Activated CD4-positive, alpha-beta T cell treated with anti-CD3 and anti-CD28 coated beads, Interleukin-2, amount 50 U/mL, for 16 hours (primary cell): Measurements from ENCODE around the gene USP31.

Source experiments
- DNase-seq: peaks from one replicate; pipeline ENCODE4 v3.0.0-alpha.2; 2020

USP31 gene, protein sequence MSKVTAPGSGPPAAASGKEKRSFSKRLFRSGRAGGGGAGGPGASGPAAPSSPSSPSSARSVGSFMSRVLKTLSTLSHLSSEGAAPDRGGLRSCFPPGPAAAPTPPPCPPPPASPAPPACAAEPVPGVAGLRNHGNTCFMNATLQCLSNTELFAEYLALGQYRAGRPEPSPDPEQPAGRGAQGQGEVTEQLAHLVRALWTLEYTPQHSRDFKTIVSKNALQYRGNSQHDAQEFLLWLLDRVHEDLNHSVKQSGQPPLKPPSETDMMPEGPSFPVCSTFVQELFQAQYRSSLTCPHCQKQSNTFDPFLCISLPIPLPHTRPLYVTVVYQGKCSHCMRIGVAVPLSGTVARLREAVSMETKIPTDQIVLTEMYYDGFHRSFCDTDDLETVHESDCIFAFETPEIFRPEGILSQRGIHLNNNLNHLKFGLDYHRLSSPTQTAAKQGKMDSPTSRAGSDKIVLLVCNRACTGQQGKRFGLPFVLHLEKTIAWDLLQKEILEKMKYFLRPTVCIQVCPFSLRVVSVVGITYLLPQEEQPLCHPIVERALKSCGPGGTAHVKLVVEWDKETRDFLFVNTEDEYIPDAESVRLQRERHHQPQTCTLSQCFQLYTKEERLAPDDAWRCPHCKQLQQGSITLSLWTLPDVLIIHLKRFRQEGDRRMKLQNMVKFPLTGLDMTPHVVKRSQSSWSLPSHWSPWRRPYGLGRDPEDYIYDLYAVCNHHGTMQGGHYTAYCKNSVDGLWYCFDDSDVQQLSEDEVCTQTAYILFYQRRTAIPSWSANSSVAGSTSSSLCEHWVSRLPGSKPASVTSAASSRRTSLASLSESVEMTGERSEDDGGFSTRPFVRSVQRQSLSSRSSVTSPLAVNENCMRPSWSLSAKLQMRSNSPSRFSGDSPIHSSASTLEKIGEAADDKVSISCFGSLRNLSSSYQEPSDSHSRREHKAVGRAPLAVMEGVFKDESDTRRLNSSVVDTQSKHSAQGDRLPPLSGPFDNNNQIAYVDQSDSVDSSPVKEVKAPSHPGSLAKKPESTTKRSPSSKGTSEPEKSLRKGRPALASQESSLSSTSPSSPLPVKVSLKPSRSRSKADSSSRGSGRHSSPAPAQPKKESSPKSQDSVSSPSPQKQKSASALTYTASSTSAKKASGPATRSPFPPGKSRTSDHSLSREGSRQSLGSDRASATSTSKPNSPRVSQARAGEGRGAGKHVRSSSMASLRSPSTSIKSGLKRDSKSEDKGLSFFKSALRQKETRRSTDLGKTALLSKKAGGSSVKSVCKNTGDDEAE (N-terminal part only)

GRCh38 chr16:23149267-23149992, at the start of gene USP31:
Gene USP31 (minus strand): TSS chr16:23149452. CDS start chr16:23149270, 182 bp downstream.
- DNase-seq, result peak; percentile 95

- DNase-seq, result no peak
Observed at GRCh38 chr16:23196539-23196938, 47.3 kb upstream of the USP31 start.

DNA sequence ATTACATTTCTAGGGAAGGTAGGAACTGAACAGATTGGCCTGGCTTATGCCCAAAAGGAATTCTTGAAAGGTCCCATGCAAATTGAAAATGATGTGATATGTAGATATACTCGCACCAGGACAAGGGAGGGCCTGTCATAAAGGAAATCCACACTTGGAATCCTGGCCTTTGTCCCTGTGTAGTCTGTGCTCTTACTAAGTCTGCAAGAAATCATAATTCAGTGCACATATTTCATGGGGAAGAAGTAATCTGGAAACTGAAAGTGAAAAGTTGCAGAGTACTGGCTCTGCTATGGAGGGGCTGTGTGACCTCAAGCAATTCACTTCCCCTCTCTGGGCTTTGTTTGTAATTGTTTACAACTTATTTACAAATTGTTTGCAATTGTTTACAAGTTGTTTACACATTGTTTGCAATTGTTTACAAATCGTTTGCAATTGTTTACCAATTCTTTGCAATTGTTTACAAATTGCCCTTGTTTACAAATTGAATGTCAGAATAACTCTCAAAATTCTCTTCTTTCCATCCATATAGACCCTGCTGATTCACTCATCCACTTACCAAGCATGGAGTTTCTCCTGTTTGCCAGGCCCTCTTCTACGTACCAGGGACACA, 46.2 kb upstream of the USP31 start:
- peak; percentile 18 for DNase-seq

DNA sequence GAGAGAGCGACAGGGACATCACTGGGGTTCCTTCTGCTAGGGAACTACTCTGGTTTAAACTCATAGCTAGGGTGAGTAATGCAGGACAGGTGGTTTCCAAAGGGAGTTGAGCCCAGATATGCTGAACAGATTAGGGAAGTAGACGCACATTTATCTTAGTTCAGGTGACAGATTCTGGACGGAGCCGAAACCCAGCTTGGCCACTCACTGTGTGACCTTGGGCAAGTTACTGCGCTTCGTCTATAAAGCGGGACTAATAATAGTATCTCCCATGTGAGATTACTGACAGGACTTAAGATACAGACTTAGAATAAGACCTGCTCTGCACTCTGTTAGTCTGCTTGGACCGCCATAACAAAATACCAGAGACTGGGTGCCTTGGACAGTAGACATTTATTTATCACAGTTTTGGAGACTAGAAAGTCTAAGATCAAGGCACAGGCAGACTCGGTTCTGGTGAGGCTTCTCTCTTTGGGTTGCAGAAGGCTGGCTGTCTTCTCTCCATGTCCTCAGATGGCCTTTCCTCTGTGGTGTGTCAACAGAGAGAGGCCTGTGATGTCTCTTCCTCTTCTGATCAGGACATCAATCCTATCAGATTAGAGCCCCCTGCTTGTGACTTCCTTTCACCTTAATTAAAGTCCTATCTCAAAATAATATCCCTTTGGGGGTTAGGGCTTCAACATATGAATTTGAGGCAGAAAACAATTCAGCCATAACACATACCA, 45.4 kb upstream of the USP31 start:
- DNase-seq, result no peak

DNA sequence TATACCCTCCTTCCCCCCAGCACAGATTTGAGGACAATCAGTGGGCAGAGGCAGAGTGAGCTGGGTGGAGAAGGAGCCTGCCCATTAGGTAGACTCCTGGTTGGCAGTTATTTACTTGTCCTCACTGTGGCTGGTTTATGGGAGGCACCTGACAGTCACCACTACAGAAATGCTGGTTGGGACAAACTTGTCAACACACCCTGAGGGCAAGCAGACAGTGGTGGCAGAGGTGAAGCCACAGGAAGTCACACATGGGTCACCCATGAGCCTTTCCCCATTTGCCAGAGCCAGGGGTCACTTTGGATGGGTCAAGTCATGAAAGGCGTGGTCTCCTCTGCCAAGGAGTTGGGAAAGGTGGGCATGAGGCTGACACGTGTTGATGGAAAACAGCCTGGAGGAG, 39.7 kb upstream of the USP31 start:
- no peak for DNase-seq

GRCh38 chr16:23187341-23187740, 38.1 kb upstream of the USP31 start:
- DNase-seq, result no peak

DNA sequence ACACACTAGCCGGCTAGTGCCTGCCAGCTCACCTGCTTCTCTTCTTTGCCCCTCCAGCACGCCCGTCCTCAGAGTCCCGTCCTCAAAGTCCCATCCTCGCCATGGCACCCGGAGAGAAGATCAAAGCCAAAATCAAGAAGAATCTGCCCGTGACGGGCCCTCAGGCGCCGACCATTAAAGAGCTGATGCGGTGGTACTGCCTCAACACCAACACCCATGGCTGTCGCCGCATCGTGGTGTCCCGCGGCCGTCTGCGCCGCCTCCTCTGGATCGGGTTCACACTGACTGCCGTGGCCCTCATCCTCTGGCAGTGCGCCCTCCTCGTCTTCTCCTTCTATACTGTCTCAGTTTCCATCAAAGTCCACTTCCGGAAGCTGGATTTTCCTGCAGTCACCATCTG, 36.9 kb upstream of the USP31 start:
- DNase-seq, result no peak

- DNase-seq, result no peak
Observed at GRCh38 chr16:23185656-23186055, 36.4 kb upstream of the USP31 start.

GRCh38 chr16:23183543-23183862, 34.3 kb upstream of the USP31 start:
- no peak for DNase-seq

GRCh38 chr16:23182679-23183542, 33.7 kb upstream of the USP31 start, which contains the start of gene SCNN1G:
Gene SCNN1G (plus strand): TSS chr16:23182745. CDS start chr16:23186272, 3,527 bp downstream.
- no peak for DNase-seq

DNA sequence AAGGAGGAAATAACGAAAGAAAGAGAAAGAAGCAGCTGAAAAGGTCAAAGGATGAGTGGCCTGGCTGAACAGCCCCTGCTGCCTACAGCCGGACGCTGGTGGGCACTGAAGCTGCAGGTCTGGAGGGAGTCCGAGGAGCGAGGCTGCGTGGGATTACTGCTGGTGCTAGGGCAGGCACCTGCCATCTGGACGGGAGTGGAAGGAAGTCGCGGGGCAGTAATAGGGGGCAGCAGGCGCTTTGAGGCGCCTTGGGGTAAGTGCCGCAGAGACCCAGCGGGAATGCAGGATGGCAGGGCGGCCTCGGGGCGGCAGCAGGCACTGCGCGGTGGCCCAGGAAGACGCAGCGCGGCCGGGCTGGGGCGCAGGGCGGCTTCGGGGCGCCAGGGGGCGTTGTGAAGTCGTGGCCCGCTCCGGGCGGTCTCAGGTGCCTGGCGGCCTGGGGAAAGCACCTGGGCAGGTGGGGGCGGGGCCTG, 33.0 kb upstream of the USP31 start:
- DNase-seq, result peak; percentile 77

- no peak for DNase-seq
Observed at GRCh38 chr16:23181506-23181905, 32.3 kb upstream of the USP31 start.

GRCh38 chr16:23175651-23176050, 26.4 kb upstream of the USP31 start:
- DNase-seq, result no peak

GRCh38 chr16:23174622-23175021, 25.4 kb upstream of the USP31 start:
- DNase-seq, result no peak

- DNase-seq, result no peak
Observed at GRCh38 chr16:23172994-23173393, 23.7 kb upstream of the USP31 start.

DNA sequence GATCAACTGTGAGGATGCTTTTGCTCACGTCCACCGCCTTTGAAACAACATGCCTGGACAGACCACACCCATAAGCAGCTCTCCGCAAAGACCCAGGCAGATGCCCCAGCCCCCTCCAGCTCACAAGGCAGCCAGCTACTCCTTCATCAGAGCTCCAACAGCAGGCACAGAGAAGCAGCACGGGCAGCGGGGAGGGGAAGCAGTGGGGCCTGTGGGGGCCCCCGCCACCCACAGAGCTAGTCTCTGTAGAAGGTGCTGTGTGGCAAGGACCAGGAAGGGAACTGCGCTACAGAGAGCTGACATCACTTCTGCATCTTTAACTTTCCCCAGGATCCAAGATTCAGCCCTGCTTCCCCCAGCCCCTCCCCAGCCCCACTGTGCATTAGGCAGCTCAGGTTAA, 23.3 kb upstream of the USP31 start:
- no peak for DNase-seq

- no peak for DNase-seq
Observed at GRCh38 chr16:23164736-23165135, 15.5 kb upstream of the USP31 start.

DNA sequence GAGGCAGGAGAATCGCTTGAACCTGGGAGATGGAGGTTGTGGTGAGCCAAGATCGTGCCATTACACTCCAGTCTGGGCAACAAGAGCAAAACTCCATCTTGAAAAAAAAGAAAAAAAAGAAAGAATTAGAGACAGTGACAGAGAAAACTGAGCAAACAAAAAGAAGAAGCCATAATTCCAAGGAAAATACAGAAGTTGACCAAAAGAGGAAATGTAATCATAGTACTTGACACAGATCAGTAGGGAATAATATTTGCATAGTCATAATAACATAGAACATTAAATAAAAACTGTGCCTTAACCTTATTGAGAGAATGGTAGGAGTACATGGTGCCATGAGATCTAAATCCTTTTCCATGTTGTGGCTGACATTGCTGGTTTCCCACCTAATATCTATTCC, 14.7 kb upstream of the USP31 start:
- DNase-seq, result no peak

DNA sequence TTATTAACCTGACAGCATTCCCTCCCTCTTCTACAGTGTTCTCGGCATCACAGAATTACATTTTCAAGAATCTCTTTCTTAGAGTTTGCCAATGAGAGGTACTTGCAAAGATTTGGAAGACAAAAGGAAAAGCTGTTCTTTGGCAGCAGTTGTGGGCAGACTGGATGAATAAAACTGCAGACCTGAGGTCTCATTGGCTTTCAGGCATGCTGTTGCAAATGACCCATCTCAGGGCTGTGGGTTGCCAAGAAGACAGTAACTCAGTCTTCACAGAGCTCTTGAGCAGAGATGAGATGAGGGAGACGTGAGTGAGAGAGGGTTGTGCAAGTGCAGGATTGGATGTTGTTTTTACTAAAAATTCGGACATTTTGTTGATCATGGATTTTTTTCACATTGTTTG, 11.3 kb upstream of the USP31 start:
- no peak for DNase-seq

DNA sequence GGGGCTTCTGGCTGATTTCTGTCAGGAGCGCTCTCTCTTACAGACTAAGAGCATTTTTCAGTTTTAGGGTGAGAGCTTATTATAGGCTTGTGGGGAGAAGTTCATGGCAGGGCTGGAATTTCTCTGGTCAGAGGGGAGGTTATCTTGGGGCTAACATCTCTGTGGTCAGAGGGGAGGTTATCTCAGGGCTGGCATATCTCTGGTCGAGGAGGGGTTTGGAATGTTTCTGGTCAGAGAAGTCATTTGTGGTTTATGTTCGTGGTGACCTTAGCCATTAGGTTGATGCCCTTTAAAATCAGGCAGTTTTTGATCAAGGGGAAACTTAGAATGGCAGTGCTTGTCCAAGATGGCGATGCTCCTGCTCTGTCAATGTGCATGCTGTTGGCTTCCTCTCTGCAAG, 10.8 kb upstream of the USP31 start:
- DNase-seq, result no peak
